ENCODE data around the gene AIG1.

DNA sequence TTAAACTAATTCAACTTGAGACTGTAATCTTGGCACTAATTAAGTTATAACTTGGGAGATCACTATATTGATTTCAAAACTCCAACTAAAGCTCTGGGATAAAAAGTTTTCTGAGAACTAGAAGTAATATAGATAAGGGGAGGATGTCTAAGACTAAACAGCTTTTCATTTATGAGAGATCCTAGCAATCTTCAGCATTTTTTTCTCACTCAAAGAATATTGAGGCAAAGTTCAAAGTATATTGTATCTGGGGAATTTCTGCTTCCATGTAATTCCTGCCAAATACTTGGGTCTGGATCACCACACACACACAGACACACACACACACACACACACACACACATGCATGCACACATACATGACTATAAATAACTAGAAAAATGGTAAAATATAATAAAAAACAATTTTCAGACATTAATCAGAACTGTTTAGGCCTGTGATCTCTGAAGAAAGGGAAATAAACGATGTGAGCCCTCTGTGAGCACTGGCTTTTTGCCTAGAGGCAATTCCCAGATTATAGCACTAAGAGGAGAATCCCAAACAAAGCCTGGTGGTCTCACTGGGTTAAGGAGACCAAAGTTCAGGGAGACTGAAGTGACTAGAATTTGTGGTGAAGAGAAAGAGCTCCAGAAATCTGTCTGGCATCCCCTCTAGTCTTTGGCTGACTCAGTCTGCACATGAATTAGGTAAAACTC lies 297.0 kb downstream of the AIG1 start:
- TF ChIP-seq, protein P1, sequence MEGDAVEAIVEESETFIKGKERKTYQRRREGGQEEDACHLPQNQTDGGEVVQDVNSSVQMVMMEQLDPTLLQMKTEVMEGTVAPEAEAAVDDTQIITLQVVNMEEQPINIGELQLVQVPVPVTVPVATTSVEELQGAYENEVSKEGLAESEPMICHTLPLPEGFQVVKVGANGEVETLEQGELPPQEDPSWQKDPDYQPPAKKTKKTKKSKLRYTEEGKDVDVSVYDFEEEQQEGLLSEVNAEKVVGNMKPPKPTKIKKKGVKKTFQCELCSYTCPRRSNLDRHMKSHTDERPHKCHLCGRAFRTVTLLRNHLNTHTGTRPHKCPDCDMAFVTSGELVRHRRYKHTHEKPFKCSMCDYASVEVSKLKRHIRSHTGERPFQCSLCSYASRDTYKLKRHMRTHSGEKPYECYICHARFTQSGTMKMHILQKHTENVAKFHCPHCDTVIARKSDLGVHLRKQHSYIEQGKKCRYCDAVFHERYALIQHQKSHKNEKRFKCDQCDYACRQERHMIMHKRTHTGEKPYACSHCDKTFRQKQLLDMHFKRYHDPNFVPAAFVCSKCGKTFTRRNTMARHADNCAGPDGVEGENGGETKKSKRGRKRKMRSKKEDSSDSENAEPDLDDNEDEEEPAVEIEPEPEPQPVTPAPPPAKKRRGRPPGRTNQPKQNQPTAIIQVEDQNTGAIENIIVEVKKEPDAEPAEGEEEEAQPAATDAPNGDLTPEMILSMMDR (conservative IDR thresholded peaks at IDR 0.05; ENCODE audit: low read length): no peak
- no peak for TF ChIP-seq EZH2phosphoT487 (IDR thresholded peaks at IDR 0.05; ENCODE audit: borderline replicate concordance, low read depth, low read length)
